GM19324 (cell line): Measurements from ENCODE around the gene DARS1.
A peak's percentile ranks its signal among the peaks of the same experiment; 100 is the strongest.
"Not testable (repeated sequence)": the region's sequence is repeated elsewhere in the genome, so short reads cannot be mapped to it uniquely, and the experiment has no call there.

Experiments used
- ATAC-seq: cut with Tn5 transposase; IDR thresholded peaks from one replicate; pipeline ENCODE4 v1.9.1; 2021; ENCODE audit warnings: mild to moderate bottlenecking, moderate library complexity; ENCODE audit not compliant: unreplicated experiment, low FRiP score

Gene DARS1

GRCh38 chr2:135894930-135895329, 90.5 kb downstream of the DARS1 start:
- ATAC-seq = no peak

- no peak for ATAC-seq
These were observed 92.0 kb downstream of the DARS1 start for GRCh38 chr2:135893374-135893794.

GRCh38 chr2:135890835-135891234, 94.6 kb downstream of the DARS1 start:
- no peak for ATAC-seq

GRCh38 chr2:135890149-135890548, 95.3 kb downstream of the DARS1 start:
- no peak for ATAC-seq

- not testable (repeated sequence) for ATAC-seq
These were observed 96.8 kb downstream of the DARS1 start for GRCh38 chr2:135888587-135888986.

- no peak for ATAC-seq
These were observed 99.7 kb downstream of the DARS1 start for GRCh38 chr2:135885709-135886108.

GRCh38 chr2:135882415-135882814, 103.0 kb downstream of the DARS1 start:
- ATAC-seq = no peak

- ATAC-seq = not testable (repeated sequence)
These were observed 108.7 kb downstream of the DARS1 start for GRCh38 chr2:135876770-135877169.

- ATAC-seq = peak; percentile 94
These were observed 109.2 kb downstream of the DARS1 start, which contains the start of gene MCM6 for GRCh38 chr2:135876066-135876711. TSS of gene MCM6 (minus strand) at chr2:135876443. CDS start at chr2:135876365, 78 bp downstream.

GRCh38 chr2:135875491-135876065, 109.8 kb downstream of the DARS1 start:
- peak; percentile 57 for ATAC-seq

- ATAC-seq = no peak
These were observed 110.6 kb downstream of the DARS1 start for GRCh38 chr2:135874777-135875365.

GRCh38 chr2:135870571-135870970, 114.9 kb downstream of the DARS1 start:
- ATAC-seq = no peak

- no peak for ATAC-seq
These were observed 122.2 kb downstream of the DARS1 start for GRCh38 chr2:135863233-135863632.

GRCh38 chr2:135862718-135863117, 122.7 kb downstream of the DARS1 start:
- no peak for ATAC-seq
